GM23338 (cell line): Measurements from ENCODE around the gene SCAPER. TPM values are rescaled to one million over a fixed set of nuclear protein-coding genes. Genes with fewer than 3 reads are reported as not detected.

Experiments
- ATAC-seq: fragments of 200-7000 bp; cut with Tn5 transposase; 3 replicates; pipeline ENCODE4 v1.9.1; 2020
- DNase-seq: peaks from one replicate; pipeline ENCODE4 v3.0.0-alpha.2; 2015; ENCODE audit warnings: low spot score
- H2AFZ ChIP-seq: fragments of 200-600 bp; sonication (generic); 2 replicates; pipeline ENCODE4 v1.8.0; 2016; ENCODE audit warnings: antibody characterized with exemption, mild to moderate bottlenecking, moderate library complexity
- H3F3A ChIP-seq: fragments of 200-600 bp; sonication (generic); replicated peaks from 2 replicates; pipeline ENCODE4 v1.8.0; 2017; ENCODE audit warnings: antibody characterized with exemption, mixed run types, low read depth
- H3K27ac ChIP-seq: fragments of 200-600 bp; sonication (generic); 2 replicates; pipeline ENCODE4 v1.6.1; 2016; ENCODE audit warnings: low read depth
- H3K27me3 ChIP-seq: fragments of 200-600 bp; sonication (generic); 2 replicates; pipeline ENCODE4 v1.8.0; 2016; ENCODE audit warnings: mild to moderate bottlenecking, mixed run types, moderate library complexity; ENCODE audit not compliant: insufficient read depth
- H3K36me3 ChIP-seq: fragments of 200-600 bp; sonication (generic); 2 replicates; pipeline ENCODE4 v1.8.0; 2016; ENCODE audit warnings: mild to moderate bottlenecking; ENCODE audit not compliant: insufficient read depth
- H3K4me1 ChIP-seq: fragments of 200-600 bp; sonication (generic); 2 replicates; pipeline ENCODE4 v1.8.0; 2016; ENCODE audit warnings: mild to moderate bottlenecking, moderate library complexity; ENCODE audit not compliant: insufficient read depth
- H3K4me2 ChIP-seq: fragments of 200-600 bp; sonication (generic); 2 replicates; pipeline ENCODE4 v1.7.1; 2017; ENCODE audit warnings: mixed run types
- H3K4me3 ChIP-seq: fragments of 200-600 bp; sonication (generic); 2 replicates; pipeline ENCODE4 v1.6.1; 2016; ENCODE audit warnings: mixed run types
- H3K79me2 ChIP-seq: fragments of 200-600 bp; sonication (generic); replicated peaks from 2 replicates; pipeline ENCODE4 v1.8.0; 2017; ENCODE audit warnings: mild to moderate bottlenecking; ENCODE audit not compliant: insufficient read depth
- H3K9me2 ChIP-seq: fragments of 200-600 bp; sonication (generic); 2 replicates; pipeline ENCODE4 v1.8.0; 2017; ENCODE audit not compliant: insufficient read depth
- H4K20me1 ChIP-seq: fragments of 200-600 bp; sonication (generic); replicated peaks from 2 replicates; pipeline ENCODE4 v1.8.0; 2017; ENCODE audit warnings: mild to moderate bottlenecking; ENCODE audit not compliant: insufficient read depth
- H3K27ac Mint-ChIP-seq: 2 replicates; pipeline ENCODE4 v1.8.0; 2020; ENCODE audit warnings: inconsistent platforms, mild to moderate bottlenecking, moderate library complexity, mixed read lengths
- H3K27me3 Mint-ChIP-seq: 3 replicates; pipeline ENCODE4 v1.8.0; 2022; ENCODE audit warnings: low read depth, mild to moderate bottlenecking, moderate library complexity, mixed read lengths, inconsistent platforms; ENCODE audit not compliant: insufficient read depth, poor library complexity
- H3K36me3 Mint-ChIP-seq: 3 replicates; pipeline ENCODE4 v1.8.0; 2021; ENCODE audit warnings: low read depth, mild to moderate bottlenecking, inconsistent platforms, moderate library complexity, mixed read lengths
- H3K4me1 Mint-ChIP-seq: 3 replicates; pipeline ENCODE4 v1.8.0; 2020; ENCODE audit warnings: mild to moderate bottlenecking, inconsistent platforms, mixed read lengths
- H3K4me3 Mint-ChIP-seq: 3 replicates; pipeline ENCODE4 v1.8.0; 2021; ENCODE audit warnings: moderate library complexity, mild to moderate bottlenecking, inconsistent platforms, mixed read lengths
- H3K9me3 Mint-ChIP-seq: 3 replicates; pipeline ENCODE4 v1.8.0; 2020; ENCODE audit warnings: moderate library complexity, mild to moderate bottlenecking, inconsistent platforms, mixed read lengths
- CREB1 ChIP-seq: fragments of 250-450 bp; sonication (Bioruptor Pico); IDR thresholded peaks from 2 replicates; pipeline ENCODE4 v1.5.0; 2020; ENCODE audit warnings: low read depth, mild to moderate bottlenecking, moderate library complexity
- EZH2 ChIP-seq: fragments of 200-600 bp; sonication (generic); IDR thresholded peaks from one replicate; pipeline ENCODE4 v1.8.0; 2017; ENCODE audit warnings: antibody characterized with exemption, mild to moderate bottlenecking, low read depth; ENCODE audit not compliant: unreplicated experiment
- EZH2phosphoT487 ChIP-seq: fragments of 200-600 bp; sonication (generic); IDR thresholded peaks from one replicate; pipeline ENCODE4 v1.8.1; 2018; ENCODE audit warnings: antibody characterized with exemption; ENCODE audit not compliant: unreplicated experiment
- JUNB ChIP-seq: IDR thresholded peaks from one replicate; pipeline ENCODE4 v1.6.1; 2016; ENCODE audit warnings: antibody characterized with exemption; ENCODE audit not compliant: unreplicated experiment
- NANOG ChIP-seq: IDR thresholded peaks from 2 replicates; pipeline ENCODE4 v1.6.1; 2016; ENCODE audit warnings: antibody characterized with exemption, borderline replicate concordance
- POLR2AphosphoS5 ChIP-seq: IDR thresholded peaks from 2 replicates; pipeline ENCODE4 v1.6.1; 2016; ENCODE audit warnings: antibody characterized with exemption, low read depth
- STAT1 ChIP-seq: IDR thresholded peaks from one replicate; pipeline ENCODE4 v1.6.1; 2016; ENCODE audit warnings: antibody characterized with exemption; ENCODE audit not compliant: unreplicated experiment
- ZNF114 ChIP-seq: fragments of 250-450 bp; sonication (Bioruptor Pico); IDR thresholded peaks from 2 replicates; pipeline ENCODE4 v1.5.0; 2020; ENCODE audit warnings: mild to moderate bottlenecking, moderate library complexity
- polyA plus RNA-seq: library from polyadenylated mRNA; unstranded; fragments of >200 nt; fragmentation: Nextera tagmentation; extraction: Ambion mirVana; gene quantifications from 2 replicates; pipeline ENCODE4 v1.2.1, GENCODE V29; 2016
- total RNA-seq: library from RNA; depleted of rRNA; stranded (reverse); fragments of >200 nt; shearing (Covaris generic); gene quantifications from 2 replicates; pipeline ENCODE4 v1.2.3, GENCODE V29; 2014
- TF ChIP-seq, protein P1 (sequence below): IDR thresholded peaks from 2 replicates; pipeline ENCODE4 v1.6.1; 2016; ENCODE audit warnings: antibody characterized with exemption
- TF ChIP-seq, protein P2 (sequence below), 2 experiments: fragments of 200-600 bp in 1 of 2; sonication (generic) in 1 of 2; conservative IDR thresholded peaks; 2 replicates each; pipeline versions ENCODE4 v1.5.1 to v1.6.1; 2016 to 2017; ENCODE audit warnings: antibody characterized with exemption in 2 of 2, low read depth in 2 of 2, mild to moderate bottlenecking in 2 of 2, moderate library complexity in 1 of 2

SCAPER gene
- total and polyA plus RNA-seq, 2 experiments from 2014 or later: 9.1 to 17.6 TPM

DNA sequence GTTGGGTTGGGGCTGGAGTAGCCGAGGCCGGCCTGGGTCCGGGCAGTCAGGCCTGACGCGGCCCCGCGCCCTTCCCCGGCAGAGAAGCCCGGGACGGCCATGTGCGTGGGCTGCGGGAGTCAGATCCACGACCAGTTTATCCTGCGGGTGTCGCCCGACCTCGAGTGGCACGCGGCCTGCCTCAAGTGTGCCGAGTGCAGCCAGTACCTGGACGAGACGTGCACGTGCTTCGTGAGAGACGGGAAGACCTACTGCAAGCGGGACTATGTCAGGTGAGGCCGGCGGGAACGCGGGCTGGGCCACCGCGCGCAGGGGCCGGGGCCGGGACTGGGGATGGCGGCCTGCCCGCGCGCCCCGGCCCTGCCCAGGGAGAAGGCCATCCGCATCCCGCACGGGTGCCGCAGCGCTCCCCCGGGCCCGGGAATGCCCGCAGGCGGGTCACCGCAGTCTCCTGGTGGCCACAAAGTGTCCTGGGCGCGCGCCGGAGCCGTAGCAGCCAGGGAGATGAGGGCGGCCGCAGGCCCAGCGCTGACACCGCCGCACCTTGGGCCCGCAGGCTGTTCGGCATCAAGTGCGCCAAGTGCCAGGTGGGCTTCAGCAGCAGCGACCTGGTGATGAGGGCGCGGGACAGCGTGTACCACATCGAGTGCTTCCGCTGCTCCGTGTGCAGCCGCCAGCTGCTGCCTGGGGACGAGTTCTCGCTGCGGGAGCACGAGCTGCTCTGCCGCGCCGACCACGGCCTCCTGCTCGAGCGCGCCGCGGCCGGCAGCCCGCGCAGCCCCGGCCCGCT lies 567.2 kb downstream of the SCAPER start:
- Histone ChIP-seq H3K9me2 (no peaks in the 10 kb centered on the region), H3K79me2 (no peaks in the 10 kb centered on the region), H2AFZ (peak overlapping the region; percentile 91), H3K27ac (no peak overlapping the region), H3F3A (peaks cover 8% of the 10 kb centered on the region), H3K4me3 (peak overlapping the region; percentile 50), H3K36me3 (no peaks in the 10 kb centered on the region), H3K4me2 (peak overlapping the region; percentile 71), H3K4me1 (peaks cover 31% of the 10 kb centered on the region), H4K20me1 (peaks cover 10% of the 10 kb centered on the region), H3K27me3 (peaks cover 92% of the 10 kb centered on the region)
- peaks cover 12% of the 10 kb centered on the region for H3K9me3 Mint-ChIP-seq
- peaks cover 2% of the 10 kb centered on the region; the same call in 2 of the 3 replicates for H3K36me3 Mint-ChIP-seq
- peak; percentile 0; the same call in 2 of the 3 replicates for ATAC-seq
- H3K4me3 Mint-ChIP-seq: peak overlapping the region; percentile 83
- H3K27ac Mint-ChIP-seq: no peak overlapping the region
- H3K4me1 Mint-ChIP-seq: peaks cover 44% of the 10 kb centered on the region
- DNase-seq: peak; percentile 59
- H3K27me3 Mint-ChIP-seq: peaks cover 88% of the 10 kb centered on the region
- TF ChIP-seq NANOG: no peak
- TF ChIP-seq EZH2: peak; percentile 12
- TF ChIP-seq EZH2phosphoT487: peak; percentile 47
- TF ChIP-seq, protein P1, sequence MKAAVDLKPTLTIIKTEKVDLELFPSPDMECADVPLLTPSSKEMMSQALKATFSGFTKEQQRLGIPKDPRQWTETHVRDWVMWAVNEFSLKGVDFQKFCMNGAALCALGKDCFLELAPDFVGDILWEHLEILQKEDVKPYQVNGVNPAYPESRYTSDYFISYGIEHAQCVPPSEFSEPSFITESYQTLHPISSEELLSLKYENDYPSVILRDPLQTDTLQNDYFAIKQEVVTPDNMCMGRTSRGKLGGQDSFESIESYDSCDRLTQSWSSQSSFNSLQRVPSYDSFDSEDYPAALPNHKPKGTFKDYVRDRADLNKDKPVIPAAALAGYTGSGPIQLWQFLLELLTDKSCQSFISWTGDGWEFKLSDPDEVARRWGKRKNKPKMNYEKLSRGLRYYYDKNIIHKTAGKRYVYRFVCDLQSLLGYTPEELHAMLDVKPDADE: no peak

DNA sequence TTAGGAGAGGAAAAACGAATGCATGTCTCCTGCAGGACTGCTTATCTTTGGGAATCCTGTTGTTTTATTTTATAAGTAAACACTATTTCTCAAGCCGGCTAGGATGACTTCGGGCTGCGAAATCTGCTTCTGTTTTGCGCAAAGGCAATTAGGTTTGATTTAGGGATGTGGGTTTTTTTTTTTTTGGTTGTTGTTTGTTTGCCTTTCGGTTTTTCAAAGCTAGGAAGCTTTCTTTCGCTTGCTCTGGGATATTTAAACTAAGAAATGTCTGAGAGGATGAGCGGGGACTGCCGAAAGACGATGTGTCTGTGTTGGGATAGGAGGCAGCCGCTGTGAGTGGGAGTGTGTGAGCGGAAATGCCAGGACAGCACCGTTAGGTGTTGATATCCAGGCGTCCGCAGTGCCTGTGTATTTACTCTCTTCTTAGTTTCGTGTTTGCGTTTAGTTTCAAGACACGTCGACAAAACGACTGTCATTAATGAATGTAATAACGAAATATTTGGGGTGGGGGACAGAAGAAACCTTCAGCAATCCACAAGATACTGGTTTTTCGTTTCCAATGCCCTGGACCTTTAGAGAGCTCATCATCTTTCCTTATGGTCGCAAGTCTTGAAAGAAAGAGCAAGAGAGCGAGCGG lies 568.0 kb downstream of the SCAPER start:
- ATAC-seq: no peak
- H3K27me3 ChIP-seq: peaks cover 85% of the 10 kb centered on the region
- H3K4me3 ChIP-seq: peak overlapping the region; percentile 50
- Mint-ChIP-seq H3K4me3 (peak overlapping the region; percentile 83), H3K36me3 (peaks cover 2% of the 10 kb centered on the region; the same call in 2 of the 3 replicates), H3K27me3 (peaks cover 88% of the 10 kb centered on the region), H3K27ac (no peak overlapping the region), H3K4me1 (peaks cover 44% of the 10 kb centered on the region), H3K9me3 (peaks cover 12% of the 10 kb centered on the region)
- no peaks in the 10 kb centered on the region for H3K9me2 ChIP-seq
- H3K4me1 ChIP-seq: peaks cover 31% of the 10 kb centered on the region
- H3F3A ChIP-seq: peaks cover 8% of the 10 kb centered on the region
- peaks cover 10% of the 10 kb centered on the region for H4K20me1 ChIP-seq
- H3K36me3 ChIP-seq: no peaks in the 10 kb centered on the region
- peak overlapping the region; percentile 91 for H2AFZ ChIP-seq
- TF ChIP-seq NANOG: no peak
- TF ChIP-seq EZH2: peak; percentile 82
- DNase-seq: peak; percentile 22
- H3K4me2 ChIP-seq: peak overlapping the region; percentile 71
- no peaks in the 10 kb centered on the region for H3K79me2 ChIP-seq
- no peak overlapping the region for H3K27ac ChIP-seq

DNA sequence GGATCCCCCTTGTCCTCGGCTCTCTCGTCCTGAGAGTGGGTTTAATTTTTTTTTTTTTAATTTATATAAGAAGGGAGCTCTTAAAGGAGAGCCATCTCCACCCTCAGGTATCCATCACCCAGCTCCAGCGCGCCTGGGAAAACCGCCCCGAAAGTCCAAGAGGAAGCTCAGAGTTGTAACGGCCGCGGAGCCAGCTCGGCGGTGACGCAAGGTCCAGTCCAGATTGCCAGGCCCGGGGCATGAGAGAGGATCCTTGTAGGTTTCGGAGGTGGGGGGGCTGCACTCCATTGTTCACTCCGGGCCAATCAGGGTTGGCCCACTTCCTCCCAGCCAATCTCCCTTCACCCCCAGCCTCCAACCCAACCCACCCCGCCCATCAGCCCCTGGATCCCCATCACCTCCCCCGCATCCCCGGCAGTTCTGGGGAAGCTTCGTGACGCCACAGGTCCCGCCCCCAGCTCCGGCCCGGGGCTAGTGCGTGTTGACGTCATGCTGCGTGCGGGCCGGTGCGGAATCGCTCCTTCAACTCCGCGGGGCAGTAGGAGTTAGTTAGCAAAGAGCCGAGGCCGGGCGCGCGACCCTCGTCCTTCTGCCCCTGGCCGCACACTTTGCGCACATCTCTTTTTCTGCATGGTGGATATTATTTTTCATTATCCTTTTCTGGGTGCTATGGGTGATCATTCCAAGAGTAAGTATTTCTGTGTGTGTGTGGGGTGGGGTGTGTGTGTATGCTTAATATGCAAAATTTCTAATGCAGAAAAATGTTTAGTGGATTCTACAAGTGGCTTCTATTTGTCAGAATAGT lies 568.7 kb downstream of the SCAPER start, which contains the start of gene ISL2:
Gene ISL2 (plus strand): TSS at position 520 of the 805 bp plus-strand sequence. CDS start 111 bp downstream, at position 631.
- peaks cover 2% of the 10 kb centered on the region; the same call in 2 of the 3 replicates for H3K36me3 Mint-ChIP-seq
- peaks cover 83% of the 10 kb centered on the region for H3K27me3 Mint-ChIP-seq
- Histone ChIP-seq H3K79me2 (no peaks in the 10 kb centered on the region), H3K27ac (peak within 1 kb of the TSS; percentile 90), H3K4me3 (peak within 1 kb of the TSS; percentile 52), H3K9me2 (no peaks in the 10 kb centered on the region), H3K36me3 (no peaks in the 10 kb centered on the region), H3K4me2 (peak within 1 kb of the TSS; percentile 80), H3F3A (peaks cover 8% of the 10 kb centered on the region), H3K27me3 (peaks cover 78% of the 10 kb centered on the region), H2AFZ (peak within 1 kb of the TSS; percentile 91), H4K20me1 (peaks cover 10% of the 10 kb centered on the region), H3K4me1 (peaks cover 31% of the 10 kb centered on the region)
- H3K4me3 Mint-ChIP-seq: peak within 1 kb of the TSS; percentile 83
- peaks cover 5% of the 10 kb centered on the region for H3K9me3 Mint-ChIP-seq
- ATAC-seq (peak; percentile 36), DNase-seq (peak; percentile 97)
- peaks cover 39% of the 10 kb centered on the region for H3K4me1 Mint-ChIP-seq
- H3K27ac Mint-ChIP-seq: peak within 1 kb of the TSS; percentile 93
- TF ChIP-seq CREB1 (peak; percentile 94), POLR2AphosphoS5 (peak; percentile 88), NANOG (no peak), ZNF114 (CRISPR knock-in tag) (no peak), EZH2 (peak; percentile 95), STAT1 (no peak), JUNB (no peak)
- TF ChIP-seq, protein P2, sequence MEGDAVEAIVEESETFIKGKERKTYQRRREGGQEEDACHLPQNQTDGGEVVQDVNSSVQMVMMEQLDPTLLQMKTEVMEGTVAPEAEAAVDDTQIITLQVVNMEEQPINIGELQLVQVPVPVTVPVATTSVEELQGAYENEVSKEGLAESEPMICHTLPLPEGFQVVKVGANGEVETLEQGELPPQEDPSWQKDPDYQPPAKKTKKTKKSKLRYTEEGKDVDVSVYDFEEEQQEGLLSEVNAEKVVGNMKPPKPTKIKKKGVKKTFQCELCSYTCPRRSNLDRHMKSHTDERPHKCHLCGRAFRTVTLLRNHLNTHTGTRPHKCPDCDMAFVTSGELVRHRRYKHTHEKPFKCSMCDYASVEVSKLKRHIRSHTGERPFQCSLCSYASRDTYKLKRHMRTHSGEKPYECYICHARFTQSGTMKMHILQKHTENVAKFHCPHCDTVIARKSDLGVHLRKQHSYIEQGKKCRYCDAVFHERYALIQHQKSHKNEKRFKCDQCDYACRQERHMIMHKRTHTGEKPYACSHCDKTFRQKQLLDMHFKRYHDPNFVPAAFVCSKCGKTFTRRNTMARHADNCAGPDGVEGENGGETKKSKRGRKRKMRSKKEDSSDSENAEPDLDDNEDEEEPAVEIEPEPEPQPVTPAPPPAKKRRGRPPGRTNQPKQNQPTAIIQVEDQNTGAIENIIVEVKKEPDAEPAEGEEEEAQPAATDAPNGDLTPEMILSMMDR (conservative IDR thresholded peaks at IDR 0.05; ENCODE audit: low read depth in 2 of 2): no peak
- TF ChIP-seq, protein P1: no peak; the same call in 1 of the 2 replicates
